ENCODE measurements around the gene DDX25. TPM values are rescaled to one million over a fixed set of nuclear protein-coding genes. Genes with fewer than 3 reads are reported as not detected.
A peak's percentile ranks its signal among the peaks of the same experiment; 100 is the strongest.

Gene DDX25
- total RNA-seq, 6 donors from 2014 or later = 0.31 TPM; not detected in 5

- no peaks in the 10 kb centered on the region for H3K27me3 ChIP-seq
- TF ChIP-seq POLR2AphosphoS5 (IDR thresholded peaks at IDR 0.05) = no peak
- no peak for TF ChIP-seq POLR2A (IDR thresholded peaks at IDR 0.05)
- TF ChIP-seq, protein P1, sequence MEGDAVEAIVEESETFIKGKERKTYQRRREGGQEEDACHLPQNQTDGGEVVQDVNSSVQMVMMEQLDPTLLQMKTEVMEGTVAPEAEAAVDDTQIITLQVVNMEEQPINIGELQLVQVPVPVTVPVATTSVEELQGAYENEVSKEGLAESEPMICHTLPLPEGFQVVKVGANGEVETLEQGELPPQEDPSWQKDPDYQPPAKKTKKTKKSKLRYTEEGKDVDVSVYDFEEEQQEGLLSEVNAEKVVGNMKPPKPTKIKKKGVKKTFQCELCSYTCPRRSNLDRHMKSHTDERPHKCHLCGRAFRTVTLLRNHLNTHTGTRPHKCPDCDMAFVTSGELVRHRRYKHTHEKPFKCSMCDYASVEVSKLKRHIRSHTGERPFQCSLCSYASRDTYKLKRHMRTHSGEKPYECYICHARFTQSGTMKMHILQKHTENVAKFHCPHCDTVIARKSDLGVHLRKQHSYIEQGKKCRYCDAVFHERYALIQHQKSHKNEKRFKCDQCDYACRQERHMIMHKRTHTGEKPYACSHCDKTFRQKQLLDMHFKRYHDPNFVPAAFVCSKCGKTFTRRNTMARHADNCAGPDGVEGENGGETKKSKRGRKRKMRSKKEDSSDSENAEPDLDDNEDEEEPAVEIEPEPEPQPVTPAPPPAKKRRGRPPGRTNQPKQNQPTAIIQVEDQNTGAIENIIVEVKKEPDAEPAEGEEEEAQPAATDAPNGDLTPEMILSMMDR (IDR thresholded peaks at IDR 0.05) = no peak
- no peak for TF ChIP-seq EP300 (IDR thresholded peaks at IDR 0.05)
- 84 to 87% methylated on average over 22 of the region's 22 CpGs for WGBS, 2 donors
- peaks cover 0 to 9% (median 4%) of the 10 kb centered on the region in 4 donors for H3K4me1 ChIP-seq
- H3K27ac ChIP-seq = no peak overlapping the region
- no peaks in the 10 kb centered on the region for H3K36me3 ChIP-seq
- no peaks in the 10 kb centered on the region for H3K9me3 ChIP-seq
- peak in 1 of 2 donors; percentile 48 for DNase-seq
- peak in 1 of 2 donors; percentile 69 for ATAC-seq (ENCODE audit: low FRiP score in 2 of 2)
- no peak overlapping the region for H3K4me3 ChIP-seq
Measured at GRCh38 chr11:125956391-125957134, 52.3 kb downstream of the DDX25 start.

- Histone ChIP-seq H3K4me1 (peaks cover 0 to 6% (median 3%) of the 10 kb centered on the region in 4 donors), H3K36me3 (no peaks in the 10 kb centered on the region), H3K27ac (no peak overlapping the region), H3K4me3 (no peak overlapping the region), H3K27me3 (no peaks in the 10 kb centered on the region), H3K9me3 (no peaks in the 10 kb centered on the region)
- WGBS, 2 donors = 89% methylated on average over 14 of the region's 14 CpGs
- DNase-seq (no peak), ATAC-seq (ENCODE audit: low FRiP score in 2 of 2) (no peak)
- TF ChIP-seq, protein P1 (IDR thresholded peaks at IDR 0.05) = no peak
- TF ChIP-seq EP300 (IDR thresholded peaks at IDR 0.05) (no peak), POLR2A (IDR thresholded peaks at IDR 0.05) (no peak), POLR2AphosphoS5 (IDR thresholded peaks at IDR 0.05) (no peak)
Measured at GRCh38 chr11:125957618-125958332, 53.5 kb downstream of the DDX25 start.

DNA sequence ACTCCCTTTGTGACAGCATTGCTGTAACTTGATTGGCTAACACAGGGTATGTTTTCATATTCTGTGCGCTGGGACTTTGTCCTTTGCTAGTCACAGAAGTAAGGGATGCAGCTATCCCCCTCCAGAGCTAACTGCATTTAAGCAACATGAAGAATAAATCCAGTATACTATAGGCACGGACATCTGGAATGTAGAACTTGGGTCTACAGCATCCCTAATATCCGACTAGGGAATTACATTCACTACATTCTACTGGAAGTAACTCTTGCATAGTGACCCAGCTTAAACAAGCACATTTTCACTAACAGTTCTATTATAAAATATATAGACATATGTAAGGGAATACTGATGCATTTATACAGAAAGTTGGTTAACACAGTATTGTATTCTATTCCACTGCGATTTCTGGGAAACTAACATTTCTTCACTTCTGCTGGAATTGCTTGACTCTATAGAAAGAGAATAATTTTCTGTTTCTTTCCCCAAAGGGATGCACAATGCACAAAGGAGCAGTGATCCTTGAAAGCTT, 54.6 kb downstream of the DDX25 start:
- no peak for TF ChIP-seq POLR2AphosphoS5 (IDR thresholded peaks at IDR 0.05)
- TF ChIP-seq, protein P1 (IDR thresholded peaks at IDR 0.05) = no peak
- no peak for TF ChIP-seq POLR2A (IDR thresholded peaks at IDR 0.05)

DNA sequence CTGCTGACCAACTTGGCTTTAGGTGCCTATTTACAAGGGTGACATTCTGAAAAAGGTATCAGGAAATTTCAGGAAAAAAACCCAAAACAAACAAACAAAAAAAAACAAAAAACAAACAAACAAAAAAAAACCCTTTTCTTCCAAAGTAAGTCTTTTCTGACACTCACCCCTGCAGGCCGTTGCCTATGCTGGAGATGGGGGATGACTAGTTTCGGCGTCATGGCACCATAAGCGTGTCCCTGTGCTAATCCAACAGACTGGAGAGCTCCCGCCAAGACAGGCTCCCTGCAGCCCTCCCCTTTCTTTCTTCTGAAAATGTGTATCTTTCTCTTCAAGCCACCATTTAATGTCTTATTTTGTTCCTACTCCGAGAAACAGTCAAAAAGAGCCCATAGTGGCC, 55.2 kb downstream of the DDX25 start:
- TF ChIP-seq, protein P1 (IDR thresholded peaks at IDR 0.05) = no peak
- no peak for TF ChIP-seq EP300 (IDR thresholded peaks at IDR 0.05)
- H3K9me3 ChIP-seq = no peaks in the 10 kb centered on the region
- DNase-seq (no peak), ATAC-seq (ENCODE audit: low FRiP score in 2 of 2) (no peak)
- H3K4me3 ChIP-seq = no peak overlapping the region
- 91 to 92% methylated on average over 6 of the region's 6 CpGs for WGBS, 2 donors
- no peaks in the 10 kb centered on the region for H3K36me3 ChIP-seq
- H3K4me1 ChIP-seq = no peaks in the 10 kb centered on the region
- H3K27ac ChIP-seq = no peak overlapping the region
- H3K27me3 ChIP-seq = no peaks in the 10 kb centered on the region

More for the DNA sequence above, 54.6 kb downstream of the DDX25 start:
- no peaks in the 10 kb centered on the region for H3K36me3 ChIP-seq
- no peak overlapping the region for H3K4me3 ChIP-seq
- H3K27me3 ChIP-seq = no peaks in the 10 kb centered on the region
- H3K9me3 ChIP-seq = no peaks in the 10 kb centered on the region
- DNase-seq (no peak), ATAC-seq (ENCODE audit: low FRiP score in 2 of 2) (no peak)
- WGBS, 2 donors = 90 to 95% methylated on average over 4 of the region's 4 CpGs
- no peaks in the 10 kb centered on the region for H3K4me1 ChIP-seq
- H3K27ac ChIP-seq = no peak overlapping the region
